ENCODE measurements around the gene TBPL1.
"Not testable (repeated sequence)": the region's sequence is repeated elsewhere in the genome, so short reads cannot be mapped to it uniquely, and the experiment has no call there.

Gene TBPL1

GRCh38 chr6:133952815-133953633, at the start of gene TBPL1:
Gene TBPL1 (plus strand): TSS chr6:133953224. CDS start chr6:133980126, 26,902 bp downstream.
- DNase-seq: peak; percentile 82

- no peak for DNase-seq
Observed at GRCh38 chr6:133903855-133904254, 49.2 kb upstream of the TBPL1 start.

GRCh38 chr6:133906050-133906449, 47.0 kb upstream of the TBPL1 start:
- no peak for DNase-seq

GRCh38 chr6:133916650-133917151, 36.3 kb upstream of the TBPL1 start:
- DNase-seq: peak; percentile 44

GRCh38 chr6:133917781-133918180, 35.2 kb upstream of the TBPL1 start:
- DNase-seq: no peak

GRCh38 chr6:133918208-133918930, 34.7 kb upstream of the TBPL1 start:
- DNase-seq: no peak

- DNase-seq: no peak
Observed at GRCh38 chr6:133919362-133919761, 33.7 kb upstream of the TBPL1 start.

GRCh38 chr6:133921249-133921859, 31.7 kb upstream of the TBPL1 start:
- DNase-seq: peak; percentile 23

- peak; percentile 21 for DNase-seq
Observed at GRCh38 chr6:133923938-133924593, 29.0 kb upstream of the TBPL1 start.

GRCh38 chr6:133931221-133931620, 21.8 kb upstream of the TBPL1 start:
- not testable (repeated sequence) for DNase-seq

- DNase-seq: not testable (repeated sequence)
Observed at GRCh38 chr6:133936352-133936751, 16.7 kb upstream of the TBPL1 start.

GRCh38 chr6:133937909-133938308, 15.1 kb upstream of the TBPL1 start:
- DNase-seq: no peak

- DNase-seq: no peak
Observed at GRCh38 chr6:133938533-133938932, 14.5 kb upstream of the TBPL1 start.

- no peak for DNase-seq
Observed at GRCh38 chr6:133939778-133940667, 13.0 kb upstream of the TBPL1 start.

GRCh38 chr6:133945158-133945557, 7.9 kb upstream of the TBPL1 start:
- no peak for DNase-seq

GRCh38 chr6:133947302-133947900, 5.6 kb upstream of the TBPL1 start:
- no peak for DNase-seq

GRCh38 chr6:133948472-133948871, 4.6 kb upstream of the TBPL1 start:
- DNase-seq: no peak

GRCh38 chr6:133951227-133951626, 1.8 kb upstream of the TBPL1 start:
- no peak for DNase-seq

GRCh38 chr6:133951881-133952814, 876 bp upstream of the TBPL1 start:
- no peak for DNase-seq

Data from GOT3 (cell line).